H1 (cell line): ENCODE measurements around the gene OR2H2. TPM values are rescaled to one million over a fixed set of nuclear protein-coding genes. Genes with fewer than 3 reads are reported as not detected.

Experiments
- CTCF ChIA-PET: fragments of 300-600 bp; sonication (Branson Sonifier 250); formaldehyde crosslinking; loops from one replicate; lab custom pipeline; 2021; ENCODE audit not compliant: partially characterized antibody; lab: Charles Lee
- POLR2A ChIA-PET: fragments of 300-600 bp; sonication (Branson Sonifier 250); formaldehyde crosslinking; loops from one replicate; lab custom pipeline; 2021; ENCODE audit warnings: inconsistent platforms; ENCODE audit not compliant: partially characterized antibody; lab: Charles Lee
- DNase-seq, 2 experiments: peaks; one replicate each; pipeline versions ENCODE4 v3.0.0 to v3.0.0-alpha.2; 2010 to 2022; ENCODE audit warnings: low spot score in 2 of 2, low read depth in 1 of 2, mixed read lengths in 1 of 2
- FAIRE-seq: peaks from 2 replicates; lab custom pipeline; 2011; peaks lifted over from hg19 to GRCh38; lab: Jason Lieb, UNC
- H2AFZ ChIP-seq: 2 replicates; pipeline ENCODE4 v1.8.1; 2012; ENCODE audit warnings: low read length, inconsistent platforms
- H2AK5ac ChIP-seq: 2 replicates; pipeline ENCODE4 v1.6.1; 2013; ENCODE audit warnings: low read depth, low read length
- H2BK120ac ChIP-seq: replicated peaks from 2 replicates; pipeline ENCODE3; 2013; ENCODE audit warnings: low read depth, low read length, inconsistent platforms
- H2BK12ac ChIP-seq: 2 replicates; pipeline ENCODE4 v1.6.1; 2013; ENCODE audit warnings: low read depth, low read length
- H2BK15ac ChIP-seq: 2 replicates; pipeline ENCODE4 v1.6.1; 2013; ENCODE audit warnings: low read length
- H2BK20ac ChIP-seq: 2 replicates; pipeline ENCODE4 v1.6.1; 2013; ENCODE audit warnings: low read length
- H2BK5ac ChIP-seq: 2 replicates; pipeline ENCODE4 v1.6.1; 2013; ENCODE audit warnings: low read depth, low read length
- H3K14ac ChIP-seq: 2 replicates; pipeline ENCODE4 v1.6.1; 2013; ENCODE audit warnings: inconsistent platforms; ENCODE audit not compliant: insufficient read length
- H3K18ac ChIP-seq: 2 replicates; pipeline ENCODE4 v1.6.1; 2013; ENCODE audit warnings: low read length; ENCODE audit errors: extremely low read depth
- H3K23ac ChIP-seq: 2 replicates; pipeline ENCODE4 v1.6.1; 2013; ENCODE audit warnings: inconsistent platforms; ENCODE audit not compliant: insufficient read length
- H3K23me2 ChIP-seq: 2 replicates; pipeline ENCODE4 v1.6.1; 2013; ENCODE audit warnings: low read depth, low read length
- H3K27ac ChIP-seq: 2 replicates; pipeline ENCODE4 v1.6.1; 2011; ENCODE audit warnings: low read depth, low read length, inconsistent platforms
- H3K27me3 ChIP-seq, 4 experiments: replicated peaks in 1 of 4; 1 replicate in 1 of 4; 2 replicates in 3 of 4; pipeline versions ENCODE4 v1.6.1 to v1.8.1; 2011 to 2013; ENCODE audit warnings: low read length in 3 of 4, mild to moderate bottlenecking in 3 of 4, inconsistent platforms in 2 of 4, mixed read lengths in 2 of 4, moderate library complexity in 1 of 4; ENCODE audit not compliant: control insufficient read depth in 3 of 4, insufficient read depth in 3 of 4; ENCODE audit errors: extremely low read depth in 1 of 4
- H3K36me3 ChIP-seq, 4 experiments: 2 replicates each; pipeline versions ENCODE4 v1.6.1 to v1.8.1; 2011 to 2013; ENCODE audit warnings: mild to moderate bottlenecking in 4 of 4, low read length in 3 of 4, moderate library complexity in 2 of 4, control low read depth in 1 of 4, inconsistent platforms in 1 of 4; ENCODE audit not compliant: insufficient read depth in 4 of 4, control insufficient read depth in 2 of 4
- H3K4ac ChIP-seq: replicated peaks from 2 replicates; pipeline ENCODE3; 2013; ENCODE audit warnings: low read length, low read depth, mixed read lengths, inconsistent platforms; ENCODE audit not compliant: insufficient read length
- H3K4me1 ChIP-seq, 4 experiments: replicated peaks in 1 of 4; 1 replicate in 1 of 4; 2 replicates in 3 of 4; pipeline versions ENCODE4 v1.6.1 to v1.8.1; 2011 to 2013; ENCODE audit warnings: low read length in 3 of 4, inconsistent platforms in 2 of 4, mixed read lengths in 1 of 4; ENCODE audit not compliant: insufficient read depth in 4 of 4, control insufficient read depth in 3 of 4
- H3K4me2 ChIP-seq, 2 experiments: 2 replicates each; pipeline versions ENCODE4 v1.6.1 to v1.8.1; 2011 to 2013; ENCODE audit warnings: low read depth in 2 of 2, low read length in 2 of 2, control low read depth in 1 of 2, inconsistent platforms in 1 of 2, mild to moderate bottlenecking in 1 of 2; ENCODE audit not compliant: insufficient read depth in 1 of 2
- H3K4me3 ChIP-seq, 4 experiments: fragments of 200-600, 300-600 bp in 1 of 4; sonication (generic), shearing (Covaris generic), sonication (Bioruptor Twin) in 1 of 4; 2 replicates each; pipeline versions ENCODE4 v1.5.1 to v1.8.1; 2011 to 2016; ENCODE audit warnings: low read length in 4 of 4, low read depth in 3 of 4, control low read depth in 2 of 4, inconsistent platforms in 2 of 4, mild to moderate bottlenecking in 2 of 4, mixed read lengths in 1 of 4, moderate library complexity in 1 of 4; ENCODE audit not compliant: insufficient read depth in 2 of 4; ENCODE audit errors: extremely low read depth in 1 of 4
- H3K56ac ChIP-seq: replicated peaks from 2 replicates; pipeline ENCODE3; 2013; ENCODE audit warnings: low read depth, mild to moderate bottlenecking, mixed read lengths, low read length, inconsistent platforms; ENCODE audit not compliant: insufficient read length
- H3K79me1 ChIP-seq: 2 replicates; pipeline ENCODE4 v1.6.1; 2013; ENCODE audit warnings: low read depth, low read length, control low read depth
- H3K79me2 ChIP-seq, 2 experiments: 2 replicates each; pipeline versions ENCODE4 v1.6.1 to v1.8.1; 2012 to 2013; ENCODE audit warnings: low read length in 2 of 2, mild to moderate bottlenecking in 2 of 2, inconsistent platforms in 1 of 2; ENCODE audit not compliant: insufficient read depth in 2 of 2, control insufficient read depth in 1 of 2
- H3K9ac ChIP-seq, 4 experiments: replicated peaks in 1 of 4; 1 replicate in 1 of 4; 2 replicates in 3 of 4; pipeline versions ENCODE4 v1.6.1 to v1.8.1; 2011 to 2013; ENCODE audit warnings: low read depth in 3 of 4, low read length in 3 of 4, control low read depth in 2 of 4, mild to moderate bottlenecking in 2 of 4, moderate library complexity in 2 of 4, inconsistent platforms in 1 of 4; ENCODE audit errors: extremely low read depth in 1 of 4
- H3K9me3 ChIP-seq, 2 experiments: 2 replicates each; pipeline versions ENCODE4 v1.6.1 to v1.8.1; 2012 to 2013; ENCODE audit warnings: mild to moderate bottlenecking in 2 of 2, moderate library complexity in 2 of 2, control low read depth in 1 of 2, inconsistent platforms in 1 of 2, low read depth in 1 of 2, low read length in 1 of 2, mixed read lengths in 1 of 2; ENCODE audit not compliant: insufficient read depth in 2 of 2
- H4K20me1 ChIP-seq, 2 experiments: replicated peaks in 1 of 2; 2 replicates each; pipeline versions ENCODE3 to v1.8.1; 2011 to 2013; ENCODE audit warnings: inconsistent platforms in 2 of 2, low read length in 2 of 2, mild to moderate bottlenecking in 1 of 2; ENCODE audit not compliant: insufficient read depth in 2 of 2, control insufficient read depth in 1 of 2
- H4K5ac ChIP-seq: 2 replicates; pipeline ENCODE4 v1.6.1; 2013; ENCODE audit warnings: low read length, low read depth, mixed read lengths, inconsistent platforms; ENCODE audit not compliant: insufficient read length
- H4K8ac ChIP-seq: 2 replicates; pipeline ENCODE4 v1.8.0; 2013; ENCODE audit warnings: mild to moderate bottlenecking, moderate library complexity, low read length, inconsistent platforms; ENCODE audit not compliant: insufficient read depth; ENCODE audit errors: extremely low read depth
- H4K91ac ChIP-seq: replicated peaks from 2 replicates; pipeline ENCODE3; 2013; ENCODE audit warnings: low read length, mixed read lengths, inconsistent platforms; ENCODE audit not compliant: insufficient read length
- ASH2L ChIP-seq: fragments of 200-600, 300-600 bp; sonication (generic); IDR thresholded peaks from one replicate; pipeline ENCODE4 v1.7.1; 2017; ENCODE audit warnings: low read length
- CBX5 ChIP-seq: fragments of 300-800, 300-1000 bp; sonication (generic); IDR thresholded peaks from 2 replicates; pipeline ENCODE4 v1.7.1; 2016; ENCODE audit warnings: antibody characterized with exemption, low read length, low read depth
- EGR1 ChIP-seq: IDR thresholded peaks from 2 replicates; pipeline ENCODE4 v1.6.1; 2011; ENCODE audit warnings: low read depth, low read length, borderline replicate concordance
- GABPA ChIP-seq: IDR thresholded peaks from 2 replicates; pipeline ENCODE4 v1.6.1; 2011; ENCODE audit warnings: mild to moderate bottlenecking, low read length, moderate library complexity, borderline replicate concordance; ENCODE audit not compliant: insufficient read depth
- HDAC2 ChIP-seq, 2 experiments: fragments of 300-600 bp in 1 of 2; sonication (generic) in 1 of 2; IDR thresholded peaks; 2 replicates each; pipeline ENCODE4 v1.6.1; 2011 to 2012; ENCODE audit warnings: low read depth in 2 of 2, low read length in 2 of 2, mild to moderate bottlenecking in 2 of 2, moderate library complexity in 2 of 2, borderline replicate concordance in 1 of 2, inconsistent platforms in 1 of 2
- KDM1A ChIP-seq: fragments of 200-600, 300-600 bp; sonication (generic); IDR thresholded peaks from 2 replicates; pipeline ENCODE4 v1.7.1; 2016; ENCODE audit warnings: mild to moderate bottlenecking, low read length, borderline replicate concordance
- SIX5 ChIP-seq: IDR thresholded peaks from 2 replicates; pipeline ENCODE4 v1.6.1; 2011; ENCODE audit warnings: mild to moderate bottlenecking, low read depth, low read length
- SRF ChIP-seq: IDR thresholded peaks from 2 replicates; pipeline ENCODE4 v1.6.1; 2011; ENCODE audit warnings: mild to moderate bottlenecking, low read depth, low read length, moderate library complexity
- SUZ12 ChIP-seq: fragments of 200-600 bp; sonication (generic); IDR thresholded peaks from 2 replicates; pipeline ENCODE4 v1.6.1; 2012; ENCODE audit warnings: mild to moderate bottlenecking, inconsistent platforms, low read length, moderate library complexity, mixed read lengths
- YY1 ChIP-seq: IDR thresholded peaks from 2 replicates; pipeline ENCODE4 v1.6.1; 2011; ENCODE audit warnings: low read depth, mild to moderate bottlenecking, low read length
- WGBS, 2 experiments: shearing (Covaris generic) in 1 of 2; methylation state at CpG; one replicate each; pipeline versions ENCODE4 v1.1.6 to v1.1.7; 2013 to 2015; ENCODE audit warnings: low lambda C conversion rate in 2 of 2, mixed read lengths in 2 of 2, inconsistent platforms in 1 of 2, low coverage in 1 of 2, missing lambda C conversion rate in 1 of 2; ENCODE audit not compliant: insufficient replicate concordance in 2 of 2, insufficient coverage in 1 of 2, insufficient read length in 1 of 2; ENCODE audit errors: extremely low coverage in 1 of 2, missing lambda C conversion rate in 1 of 2; 5-methylcytosine and 5-hydroxymethylcytosine counted together
- polyA plus RNA-seq, 7 experiments: library from polyadenylated mRNA; depleted of rRNA in 3 of 7; stranded (reverse) in 5 of 7; unstranded in 2 of 7; fragments of >200 nt in 5 of 7; fragments of 200-250 nt in 2 of 7; gene quantifications; 1 replicate in 5 of 7; 2 replicates in 1 of 7; 4 replicates in 1 of 7; pipeline versions ENCODE4 v1.2.1 to v1.2.3, GENCODE V29; 2011 to 2013; ENCODE audit warnings: missing spikeins in 2 of 7, mixed read lengths in 2 of 7
- total RNA-seq: library from RNA; stranded (reverse); fragmentation: NEBNext Ultra II Directional; extraction: Animal tissue kit (Norgen Biotek cat#: 25700); gene quantifications from 2 replicates; pipeline ENCODE4 v1.2.1, GENCODE V29; 2021
- TF ChIP-seq, protein P1 (sequence below): IDR thresholded peaks from 2 replicates; pipeline ENCODE4 v1.6.1; 2012; ENCODE audit warnings: inconsistent platforms

The OR2H2 gene
- total and polyA plus RNA-seq, 2 of the 8 experiments (the other 6 are each of a cell fraction or from before 2014, with no cell fraction given) = not detected

DNA sequence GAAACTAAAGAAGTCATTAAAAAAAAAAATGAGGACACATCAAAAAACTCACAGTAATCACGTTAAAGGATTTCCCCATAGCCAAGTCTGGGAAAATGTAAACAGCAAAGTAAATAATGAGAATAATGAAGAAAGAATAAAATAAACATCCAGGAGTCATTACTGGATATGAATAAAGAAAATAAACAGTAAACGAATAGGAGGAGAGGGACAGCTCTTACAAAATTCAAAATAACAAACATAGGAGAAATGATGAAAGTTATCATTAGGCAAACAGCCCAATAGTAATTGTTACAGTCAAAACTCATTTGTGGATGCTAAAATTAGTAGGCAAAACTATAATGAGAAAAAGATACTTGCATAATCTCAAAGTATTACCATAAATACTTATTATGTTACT is 17.4 kb upstream of the OR2H2 start:
- Histone ChIP-seq H3K4me2 (no peak overlapping the region), H3K23me2 (no peaks in the 10 kb centered on the region), H3K79me2 (no peaks in the 10 kb centered on the region), H3K56ac (no peak overlapping the region), H4K8ac (no peak overlapping the region), H4K91ac (no peak overlapping the region), H2BK5ac (no peak overlapping the region), H3K14ac (no peak overlapping the region), H2BK120ac (no peak overlapping the region), H3K18ac (no peak overlapping the region), H2AFZ (no peak overlapping the region), H3K36me3 (no peaks in the 10 kb centered on the region), H4K5ac (no peak overlapping the region), H3K4me3 (no peak overlapping the region), H2BK15ac (no peak overlapping the region), H2AK5ac (no peak overlapping the region), H2BK20ac (no peak overlapping the region), H4K20me1 (no peaks in the 10 kb centered on the region), H3K4me1 (no peaks in the 10 kb centered on the region), H3K4ac (no peak overlapping the region), H3K79me1 (no peaks in the 10 kb centered on the region), H3K9me3 (no peaks in the 10 kb centered on the region), H2BK12ac (no peak overlapping the region), H3K9ac (no peak overlapping the region), H3K23ac (no peak overlapping the region), H3K27ac (no peak overlapping the region), H3K27me3 (no peaks in the 10 kb centered on the region)
- 87% methylated on average over 2 of the region's 2 CpGs; no CpG with 5 or more reads in 1 of the 2 experiments for WGBS, 2 experiments
- DNase-seq = no peak
- FAIRE-seq = no peak
- CTCF ChIA-PET = no interaction called here
- no peak for TF ChIP-seq SRF
- TF ChIP-seq EGR1 = no peak
- no peak for TF ChIP-seq KDM1A
- no peak for TF ChIP-seq ASH2L
- no peak for TF ChIP-seq CBX5
- TF ChIP-seq, protein P1, sequence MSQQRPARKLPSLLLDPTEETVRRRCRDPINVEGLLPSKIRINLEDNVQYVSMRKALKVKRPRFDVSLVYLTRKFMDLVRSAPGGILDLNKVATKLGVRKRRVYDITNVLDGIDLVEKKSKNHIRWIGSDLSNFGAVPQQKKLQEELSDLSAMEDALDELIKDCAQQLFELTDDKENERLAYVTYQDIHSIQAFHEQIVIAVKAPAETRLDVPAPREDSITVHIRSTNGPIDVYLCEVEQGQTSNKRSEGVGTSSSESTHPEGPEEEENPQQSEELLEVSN = no peak
- TF ChIP-seq SUZ12 = no peak
- no peak for TF ChIP-seq HDAC2 (IDR thresholded peaks at IDR 0.05; ENCODE audit: borderline replicate concordance in 1 of 2, low read depth in 2 of 2, low read length in 2 of 2)
- TF ChIP-seq YY1 = no peak
- TF ChIP-seq GABPA = no peak
- no peak for TF ChIP-seq SIX5
- POLR2A ChIA-PET = no interaction called here
